Fibroblast of the conjunctiva (primary cell): ENCODE results near the gene PHACTR3.

ENCODE experiments used
- DNase-seq: peaks from one replicate; pipeline ENCODE4 v3.0.0-alpha.2; 2010; ENCODE audit warnings: low read depth

The PHACTR3 gene

DNA sequence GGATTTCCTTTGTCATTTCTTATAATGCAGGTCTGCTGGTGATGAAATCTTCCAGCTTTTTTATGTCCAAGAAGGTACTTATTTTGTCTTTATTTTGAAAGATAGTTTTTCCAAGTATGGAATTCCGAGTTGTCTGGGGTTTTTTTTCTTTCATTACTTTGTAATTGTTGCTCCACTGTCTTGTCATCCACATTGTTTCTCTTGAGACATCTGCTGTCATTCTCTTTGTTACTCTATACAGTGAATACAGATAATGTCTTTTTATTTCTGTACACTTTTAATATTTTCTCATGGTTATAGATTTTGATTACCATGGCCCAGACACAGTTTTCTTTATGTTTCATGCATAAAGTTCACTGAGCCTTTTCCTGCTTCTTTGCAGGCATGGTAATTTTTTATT lies 196.0 kb downstream of the PHACTR3 start:
- DNase-seq, result no peak

DNA sequence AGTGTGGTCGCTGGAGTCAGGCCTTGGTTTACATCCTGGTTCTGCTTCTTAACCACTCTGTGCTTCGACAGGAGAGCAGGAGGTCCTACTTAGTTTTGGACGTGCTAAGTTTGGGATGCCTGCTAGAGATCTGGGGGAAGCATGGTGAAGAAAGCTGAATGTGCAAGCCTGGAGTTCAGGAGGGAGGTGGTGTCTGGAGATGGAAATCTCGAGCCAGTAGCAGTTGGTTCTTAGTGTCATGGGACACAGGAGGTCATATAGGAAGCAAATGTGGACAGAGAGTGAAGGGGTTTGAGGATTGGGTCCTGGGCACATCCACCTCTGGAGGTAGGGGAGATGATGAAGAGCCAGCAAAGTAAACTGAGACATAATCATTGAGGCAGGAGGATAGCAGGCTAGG lies 197.7 kb downstream of the PHACTR3 start:
- no peak for DNase-seq

DNA sequence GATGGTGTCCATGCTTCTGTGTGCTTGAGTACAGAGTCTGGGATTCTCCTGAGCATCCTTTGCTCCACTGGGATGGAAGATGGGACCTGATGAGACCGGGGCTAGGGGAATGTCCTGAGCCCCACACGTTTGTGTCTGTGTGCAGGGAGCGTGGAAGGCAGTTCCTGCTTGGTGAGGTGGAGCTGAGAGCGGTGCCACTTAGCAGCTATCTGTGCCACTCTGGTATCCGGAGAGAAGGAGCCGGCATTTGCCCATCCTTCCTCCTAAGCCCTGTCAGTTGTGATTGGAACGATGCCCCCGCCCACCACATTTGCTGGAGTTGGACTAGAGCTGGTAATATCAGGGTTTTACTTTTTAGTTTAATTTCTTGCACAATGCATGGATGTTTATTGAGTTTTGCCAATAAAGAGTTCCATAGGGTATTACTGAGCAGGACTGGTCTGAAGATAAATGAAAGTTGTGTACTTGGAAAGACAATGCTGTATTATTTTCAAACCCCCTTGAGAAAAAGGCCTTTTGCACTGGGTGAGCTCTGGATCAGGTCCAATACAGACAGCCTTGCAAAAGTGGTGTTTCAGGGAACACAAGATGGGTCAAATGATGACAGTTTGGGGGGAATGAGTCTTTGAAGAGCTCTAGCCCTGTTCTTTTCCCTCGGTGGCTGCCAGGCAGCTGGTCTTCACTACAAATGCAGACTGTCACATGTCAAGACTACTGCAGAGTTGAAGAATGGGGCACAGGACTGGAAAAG lies 198.3 kb downstream of the PHACTR3 start:
- no peak for DNase-seq

DNA sequence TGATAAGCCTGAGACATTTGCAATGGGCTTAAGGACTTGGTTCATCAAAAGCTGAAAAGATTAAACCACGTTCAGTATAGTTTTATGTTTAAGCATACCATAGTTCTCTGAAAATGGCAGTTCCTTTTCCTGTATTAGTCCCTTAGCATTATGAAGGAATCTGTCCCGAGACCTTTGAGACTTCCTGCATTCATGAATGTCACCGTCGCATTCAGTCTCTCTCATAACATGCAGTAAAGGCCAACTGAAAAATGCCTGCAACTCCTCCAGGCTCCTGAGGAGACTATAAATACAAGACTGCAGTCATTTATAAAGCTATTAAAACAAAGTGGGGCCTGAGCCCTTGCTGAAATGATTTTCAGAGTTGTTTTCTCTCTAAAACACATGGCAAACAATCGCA lies 200.0 kb downstream of the PHACTR3 start:
- no peak for DNase-seq

DNA sequence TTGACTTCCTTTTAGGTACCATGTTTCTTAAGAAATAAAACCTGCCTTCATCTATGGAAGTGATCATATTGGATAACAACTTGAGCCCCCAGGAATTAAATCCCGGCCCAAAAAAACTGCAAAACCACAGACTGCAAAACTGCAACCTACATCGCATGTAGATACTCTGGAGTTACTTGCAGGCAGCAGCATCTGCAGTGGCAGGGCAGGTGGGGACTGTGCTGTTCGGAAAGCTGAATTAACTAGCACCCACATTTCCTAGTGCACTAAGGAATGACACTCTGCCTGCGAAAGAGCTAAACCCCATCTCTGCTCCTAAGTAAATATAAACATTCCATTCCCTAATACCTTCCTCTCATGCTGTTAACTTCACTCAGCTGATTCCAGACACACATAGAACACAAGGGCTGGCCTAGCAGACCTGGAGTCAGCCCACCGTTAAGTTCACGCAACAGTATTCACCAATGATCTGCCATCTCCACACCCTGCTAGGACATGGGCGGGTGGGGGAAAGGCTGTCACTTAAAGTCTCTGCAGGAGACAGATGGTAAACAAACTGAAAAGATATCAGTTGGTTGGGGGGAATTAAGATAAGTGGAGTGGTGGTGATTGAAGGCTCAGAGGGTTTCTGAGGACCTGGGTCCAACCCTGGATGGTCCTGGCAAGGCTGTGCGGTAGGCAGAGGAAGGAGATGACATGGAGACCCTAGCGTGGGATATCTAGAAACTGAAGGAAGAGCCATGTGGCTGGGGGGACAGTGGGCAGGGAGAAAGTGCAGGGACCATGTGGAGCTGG lies 200.7 kb downstream of the PHACTR3 start:
- DNase-seq, result no peak

DNA sequence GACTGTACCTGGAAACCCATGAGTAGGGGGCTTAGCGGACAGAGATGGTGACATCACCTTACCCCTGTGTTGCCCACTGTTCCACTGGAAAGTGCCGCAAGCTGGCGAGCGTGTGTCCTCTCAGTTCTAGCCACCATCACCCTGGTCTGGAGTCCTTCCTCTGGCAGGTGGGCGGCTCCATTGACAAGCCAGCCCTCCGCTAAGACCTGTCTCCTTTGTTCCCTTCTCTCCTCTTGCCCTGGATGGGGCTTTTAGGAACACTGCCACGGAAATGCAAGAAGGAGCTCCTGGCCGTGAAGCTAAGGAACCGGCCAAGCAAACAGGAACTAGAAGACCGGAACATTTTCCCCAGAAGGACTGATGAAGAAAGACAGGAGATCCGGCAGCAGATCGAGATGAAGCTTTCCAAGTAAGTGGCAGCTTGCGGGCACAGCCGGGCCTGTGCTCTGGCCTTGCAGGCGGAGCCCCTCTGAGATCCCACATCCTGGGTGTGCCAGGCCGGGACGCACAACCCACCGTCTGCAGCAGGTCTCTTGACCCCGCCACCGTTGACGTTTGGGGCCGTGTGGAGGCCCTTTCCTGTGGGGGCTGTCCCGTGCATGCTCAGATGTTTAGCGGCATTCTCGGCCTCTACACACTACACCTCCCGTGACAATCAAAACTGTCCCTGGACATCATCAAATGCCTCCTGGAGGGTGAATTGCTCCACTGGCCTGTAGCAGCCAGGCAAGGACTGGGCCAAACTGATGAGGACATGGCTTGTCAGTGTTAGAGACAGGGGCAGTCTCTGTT lies 201.6 kb downstream of the PHACTR3 start:
- no peak for DNase-seq

DNA sequence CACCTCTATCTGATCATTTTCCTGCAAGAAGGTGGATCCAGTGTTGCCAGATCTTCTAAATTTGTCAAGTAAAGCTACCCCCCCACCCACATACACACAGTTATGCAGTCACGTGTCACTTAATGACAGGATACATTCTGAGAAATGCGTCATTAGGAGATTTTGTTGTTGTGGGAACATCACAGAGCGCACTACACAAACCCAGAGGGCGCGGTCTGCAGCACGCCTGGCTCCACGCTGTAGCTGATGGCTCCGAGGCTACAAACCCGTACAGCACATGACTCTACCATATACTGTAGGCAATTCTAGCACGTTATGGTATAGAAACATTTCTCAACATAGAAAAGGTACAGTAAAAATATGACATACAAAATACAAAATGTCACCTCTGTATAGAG lies 202.2 kb downstream of the PHACTR3 start:
- DNase-seq, result no peak

DNA sequence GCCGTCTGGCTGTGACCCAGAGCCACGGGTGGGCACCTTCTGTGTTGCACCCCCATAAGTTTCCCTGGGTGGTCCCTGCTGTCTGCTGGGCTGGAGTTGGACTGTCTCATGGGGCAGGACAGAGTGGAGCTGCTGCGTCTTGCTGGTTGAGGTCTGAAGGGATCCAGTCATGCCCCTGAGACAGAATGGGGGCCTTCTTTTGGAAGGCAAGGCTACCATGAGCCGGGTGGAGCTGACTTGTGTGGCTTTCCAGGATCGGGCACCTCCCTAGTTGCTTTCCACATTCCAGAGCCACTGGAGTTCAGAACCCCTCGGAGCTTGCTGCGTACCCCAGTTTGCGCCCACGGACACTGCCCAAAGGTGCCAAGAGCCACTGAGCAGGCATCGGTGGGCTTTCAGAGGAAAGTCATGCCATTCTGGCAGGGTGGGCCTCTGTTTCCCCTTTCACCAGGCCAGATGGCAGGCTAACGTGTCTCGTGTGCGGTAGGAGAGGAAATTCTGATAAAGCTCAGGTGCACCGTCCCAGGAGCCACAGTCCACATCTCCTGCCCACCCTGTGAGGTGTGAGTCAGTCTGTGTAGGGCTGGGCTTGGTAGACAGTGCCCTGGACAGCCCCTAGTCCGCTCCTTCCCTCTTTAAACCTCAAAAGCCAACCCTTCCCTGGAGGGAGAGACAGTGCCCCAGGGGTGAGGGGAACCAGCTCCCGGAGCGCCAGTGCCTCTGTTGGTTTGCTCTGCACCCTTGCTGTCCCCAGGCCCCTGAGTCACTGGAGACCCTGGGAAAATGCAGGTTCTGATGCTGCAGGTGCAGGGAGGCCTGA lies 203.8 kb downstream of the PHACTR3 start:
- DNase-seq, result no peak

DNA sequence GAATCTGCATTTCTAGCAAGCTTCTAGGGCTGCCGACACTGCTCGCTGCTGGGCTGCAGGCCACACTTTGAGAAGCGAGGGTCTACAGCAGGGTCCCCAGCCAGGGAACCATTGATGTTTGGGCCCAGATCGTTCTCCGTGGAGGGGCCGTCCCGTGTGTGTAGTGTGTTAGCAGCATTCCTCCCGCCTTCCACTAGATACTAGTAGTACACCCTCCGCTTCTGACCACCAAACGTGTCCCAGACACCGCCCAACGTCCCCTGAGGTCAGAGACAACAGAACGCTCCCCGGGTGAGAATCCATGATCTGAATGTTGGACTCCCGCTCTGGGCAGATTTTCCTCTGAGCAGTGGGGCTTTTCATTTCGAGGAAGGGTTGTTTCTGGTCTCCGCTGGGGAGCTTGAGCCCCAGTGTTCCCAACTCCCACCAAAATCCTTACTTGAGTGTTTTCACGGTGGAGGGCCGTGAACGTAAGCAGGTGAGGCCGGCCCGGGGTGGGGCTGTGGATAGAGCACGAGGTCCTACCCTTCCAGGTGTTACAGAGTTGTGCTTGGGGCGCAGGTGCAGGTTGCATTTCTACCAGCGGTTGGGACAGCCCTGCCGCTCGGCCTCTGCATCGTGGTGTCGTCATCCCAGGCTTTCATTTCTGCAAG lies 204.5 kb downstream of the PHACTR3 start:
- DNase-seq, result no peak

DNA sequence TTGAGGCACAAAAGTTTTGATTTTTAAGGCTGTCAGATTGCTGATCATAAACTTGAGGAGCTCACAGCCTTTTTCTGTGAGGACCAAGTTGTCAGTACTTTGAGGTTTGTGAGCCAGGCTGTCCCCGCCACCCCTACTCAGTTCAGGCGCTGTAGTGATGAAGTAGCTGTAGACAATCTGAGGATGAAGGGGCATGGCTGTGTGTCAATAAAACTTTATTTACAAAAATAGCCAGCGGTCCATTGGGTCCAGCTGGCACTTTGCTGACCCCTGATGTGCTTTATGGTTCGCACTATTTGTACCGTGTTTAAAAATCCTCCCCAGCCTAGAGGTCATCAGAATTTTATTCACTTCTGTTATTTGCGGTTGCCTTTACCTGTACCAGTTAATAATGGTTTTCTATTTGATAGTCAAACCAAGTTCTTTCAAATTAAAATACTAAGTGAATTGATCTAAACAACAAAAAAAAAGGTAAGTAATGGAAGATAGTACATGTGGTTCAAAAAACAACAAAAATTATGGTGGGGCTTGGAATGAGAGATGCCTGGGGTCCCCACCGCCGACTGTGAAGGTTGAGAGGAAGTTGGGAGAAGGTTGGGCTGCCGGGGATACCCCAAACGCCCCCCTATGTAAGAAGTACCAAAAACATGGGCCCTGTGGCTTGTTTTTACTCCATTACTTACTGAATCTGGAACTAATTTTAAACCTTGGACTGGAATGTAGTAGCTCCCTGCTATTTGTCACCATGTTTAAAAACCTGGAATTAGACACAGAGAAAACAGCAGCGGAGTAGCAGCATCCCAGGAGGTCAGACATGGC lies 205.5 kb downstream of the PHACTR3 start:
- no peak for DNase-seq

DNA sequence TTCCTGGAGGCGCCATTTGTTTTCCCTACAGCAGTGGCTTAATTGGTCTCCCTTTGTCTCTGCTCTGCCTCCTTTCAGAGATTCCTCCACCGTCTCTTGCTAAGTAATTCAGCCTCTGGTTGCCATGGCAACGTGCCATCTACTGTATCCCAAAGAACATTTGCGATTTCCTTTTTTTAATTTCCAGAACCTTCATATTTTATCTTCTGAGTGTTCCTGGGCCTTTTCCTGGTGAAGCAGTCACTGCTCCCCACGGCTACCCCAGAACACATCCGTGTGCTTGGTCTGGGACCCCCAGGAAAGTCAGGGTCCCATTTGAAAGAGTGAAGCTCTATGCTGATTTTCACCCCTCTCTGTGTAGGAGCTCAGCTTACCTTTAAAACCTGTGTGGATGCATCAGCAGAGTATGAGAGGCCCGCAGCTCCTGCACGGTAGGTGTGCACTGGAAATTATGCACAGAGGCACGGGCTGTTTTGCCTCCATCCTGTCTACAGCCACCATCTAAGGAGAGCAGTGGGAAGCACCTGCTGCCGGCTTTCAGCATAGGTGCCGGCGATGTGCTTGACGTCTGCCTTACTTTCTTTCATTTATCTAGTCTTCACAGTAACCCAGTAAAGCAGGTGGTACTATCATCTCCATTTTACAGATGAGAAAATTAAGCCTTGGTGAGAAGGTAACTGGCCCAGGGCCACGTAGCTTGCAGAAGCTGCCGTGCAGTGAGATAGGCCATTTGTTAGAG lies 206.3 kb downstream of the PHACTR3 start:
- no peak for DNase-seq

DNA sequence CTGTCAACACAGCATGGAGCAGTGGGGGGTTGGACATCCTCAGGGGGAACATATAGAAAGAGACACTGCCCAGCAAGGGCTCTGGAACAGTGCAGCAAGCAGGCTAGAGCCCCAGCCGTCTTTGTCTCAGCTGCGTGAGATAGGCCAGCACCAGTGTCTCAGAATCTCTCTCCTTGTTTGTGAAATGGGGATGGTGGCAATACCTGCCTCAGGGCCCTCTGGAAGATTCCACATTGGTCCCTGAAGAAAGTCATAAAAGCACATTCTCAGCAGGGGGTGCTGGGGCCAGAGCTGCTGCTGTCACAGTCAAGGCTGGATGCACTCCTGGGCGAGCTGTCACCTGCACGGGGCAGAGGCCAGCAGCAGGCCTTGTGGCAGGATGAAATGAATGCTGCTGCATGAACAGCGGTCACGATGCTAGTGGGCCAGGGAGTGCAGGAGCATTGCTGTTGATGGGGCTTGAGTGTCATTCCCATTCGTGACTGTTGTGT lies 207.4 kb downstream of the PHACTR3 start:
- no peak for DNase-seq

DNA sequence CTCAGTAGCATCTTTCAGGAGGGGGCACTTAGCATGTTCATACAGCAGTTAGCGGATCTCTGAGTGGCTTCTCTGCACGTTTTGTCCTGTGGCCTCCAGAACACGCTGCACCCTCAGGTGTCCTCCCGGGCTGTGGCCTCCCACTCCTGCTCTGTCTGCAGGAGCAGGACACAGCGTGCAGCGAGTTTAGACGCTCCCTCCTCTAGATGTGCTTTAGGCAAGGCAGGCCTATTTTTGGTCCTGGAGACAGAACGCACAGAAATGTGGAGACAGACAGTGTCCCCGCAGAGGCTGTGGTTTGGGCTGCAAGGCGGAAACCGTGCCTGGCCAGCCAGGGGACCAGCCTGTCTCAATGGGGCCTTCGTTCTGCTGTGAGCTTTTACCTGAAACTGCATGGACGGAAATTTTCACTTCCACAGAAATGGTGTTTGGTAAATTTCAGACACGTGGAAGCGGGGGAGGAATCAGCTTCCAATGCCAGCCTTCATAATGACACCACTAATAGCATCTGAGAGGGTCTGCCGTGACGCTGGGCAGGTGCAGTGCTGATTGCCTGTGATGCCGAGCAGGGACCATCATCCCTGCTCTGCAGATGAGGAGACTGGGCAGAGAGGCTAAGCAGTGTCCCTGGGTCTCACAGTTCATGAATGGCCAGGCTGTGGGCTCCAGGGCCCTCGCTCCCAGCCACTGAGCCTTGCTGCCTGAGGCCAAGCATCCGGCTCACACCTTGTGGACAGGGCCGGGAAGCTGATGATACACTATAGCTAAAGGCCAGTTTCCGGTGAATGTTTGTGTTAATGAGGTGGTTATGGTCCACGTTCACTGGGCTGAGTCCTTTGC lies 208.2 kb downstream of the PHACTR3 start:
- DNase-seq, result no peak

DNA sequence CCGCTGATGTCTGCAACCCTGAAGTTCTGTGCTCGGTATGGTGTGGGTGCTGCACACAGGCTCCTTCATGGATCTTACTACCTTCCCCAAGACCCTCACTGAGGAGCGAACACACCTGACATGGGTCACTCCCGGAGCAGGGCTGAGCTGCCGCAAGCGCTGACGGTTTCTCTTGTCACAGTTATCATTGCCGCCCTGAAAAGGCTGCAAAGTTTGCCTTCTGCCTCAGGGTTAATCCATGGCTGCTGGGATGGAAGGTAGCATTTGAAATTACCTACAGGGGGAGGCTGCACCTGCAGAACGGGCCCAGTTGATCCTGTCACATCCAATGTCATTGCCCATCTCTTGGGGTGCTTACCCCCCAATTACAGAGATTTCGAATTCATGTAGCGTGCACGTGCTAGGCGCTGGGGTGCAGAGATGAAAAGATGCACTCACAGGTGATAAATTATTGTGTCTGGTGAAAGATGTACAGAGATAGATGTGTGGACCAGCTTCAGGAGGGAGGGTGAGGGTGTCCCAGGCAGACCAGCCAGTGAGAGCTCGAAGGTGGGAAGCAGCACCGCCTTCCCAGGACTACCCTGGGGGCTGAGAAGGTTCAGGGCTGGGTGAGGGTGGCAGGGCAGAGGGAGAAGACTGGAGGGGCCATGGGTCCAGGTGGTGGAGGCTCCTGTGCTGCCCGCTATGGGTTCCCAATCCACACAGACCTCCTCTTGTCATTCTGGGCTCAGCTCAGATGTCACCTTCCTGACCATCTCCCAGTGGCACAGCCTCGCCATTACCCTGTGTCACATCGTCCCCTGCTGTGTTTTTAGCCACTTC lies 209.0 kb downstream of the PHACTR3 start:
- DNase-seq, result no peak

DNA sequence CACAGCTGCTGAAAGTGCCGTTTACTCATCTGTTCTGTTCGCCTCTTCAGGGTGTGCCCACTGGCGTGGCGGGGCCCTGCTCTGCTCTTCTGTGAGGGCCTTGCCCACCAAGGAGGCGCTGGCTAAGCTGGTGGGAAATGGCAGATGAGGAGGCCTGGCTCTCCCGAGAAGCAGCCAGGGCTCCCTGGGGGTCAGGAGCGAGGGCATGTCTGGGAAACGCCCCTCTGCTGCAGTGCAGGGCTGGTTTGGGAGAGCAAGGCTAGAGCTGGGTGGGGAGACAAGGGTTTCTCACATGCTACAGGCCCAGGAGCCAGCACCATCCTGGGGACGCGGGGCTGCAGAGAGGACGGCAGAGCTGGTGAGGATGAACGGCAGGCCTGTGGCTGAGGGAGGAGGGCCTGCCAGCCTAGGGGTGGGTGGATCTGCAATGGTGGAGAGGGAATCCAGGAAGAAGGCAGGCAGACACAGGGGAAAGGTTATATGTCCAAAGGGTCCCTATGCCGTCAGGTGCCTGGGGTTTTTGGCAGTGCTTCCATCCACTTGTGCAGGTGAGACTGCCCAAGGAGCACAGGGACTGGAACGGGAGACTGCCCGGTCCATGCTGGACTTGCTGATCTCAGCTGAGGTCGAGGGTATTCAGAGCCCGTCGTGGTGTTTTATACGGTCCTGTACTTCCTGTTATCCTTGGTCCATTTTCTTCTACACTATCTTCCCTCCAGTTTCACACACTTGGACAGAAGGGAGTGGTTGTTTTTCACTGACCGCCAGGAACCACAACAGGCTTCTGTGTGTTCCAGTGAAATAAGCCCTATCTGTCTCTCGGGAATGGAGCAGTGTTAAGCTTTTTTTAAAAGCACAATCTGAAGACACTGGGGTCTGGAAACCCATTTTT lies 209.9 kb downstream of the PHACTR3 start:
- no peak for DNase-seq

DNA sequence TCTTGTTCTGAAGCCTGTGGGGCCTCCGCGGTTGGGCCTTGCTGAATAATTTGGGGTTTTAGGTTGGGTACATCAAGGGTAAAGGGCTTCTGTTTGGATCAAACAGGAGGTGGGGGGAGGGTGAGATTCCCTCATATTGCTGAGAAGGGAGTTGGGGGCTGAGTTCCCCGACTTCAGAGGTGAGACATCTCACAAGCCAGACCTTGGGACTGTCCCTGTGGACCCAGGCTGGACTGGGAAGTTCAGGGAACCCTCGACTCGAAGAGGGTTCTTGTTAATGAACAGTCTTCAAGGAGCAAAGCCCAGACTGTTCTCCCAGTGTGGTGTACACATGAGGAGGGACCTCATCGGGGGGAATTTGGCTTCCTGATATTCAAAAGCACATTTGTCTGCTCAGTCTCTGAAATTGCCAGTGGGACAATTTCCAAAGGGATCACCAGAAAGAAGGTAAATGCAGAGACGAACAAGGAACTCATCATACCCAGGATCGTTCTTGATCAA lies 210.6 kb downstream of the PHACTR3 start:
- DNase-seq, result no peak
